RPMI7951 (cell line): ENCODE results near the gene IL1RAPL1. TPM values are rescaled to one million over a fixed set of nuclear protein-coding genes. Genes with fewer than 3 reads are reported as not detected.

Experiments used
- DNase-seq: peaks from one replicate; pipeline ENCODE4 v3.0.0-alpha.2; 2012; ENCODE audit warnings: low read depth
- total RNA-seq: library from RNA; depleted of rRNA; stranded (reverse); fragments of >200 nt; shearing (Covaris generic); gene quantifications from 2 replicates; pipeline ENCODE4 v1.2.3, GENCODE V29; 2014

The IL1RAPL1 gene
- total RNA-seq, 1 experiment from 2014 or later, result 4.6 TPM

DNA sequence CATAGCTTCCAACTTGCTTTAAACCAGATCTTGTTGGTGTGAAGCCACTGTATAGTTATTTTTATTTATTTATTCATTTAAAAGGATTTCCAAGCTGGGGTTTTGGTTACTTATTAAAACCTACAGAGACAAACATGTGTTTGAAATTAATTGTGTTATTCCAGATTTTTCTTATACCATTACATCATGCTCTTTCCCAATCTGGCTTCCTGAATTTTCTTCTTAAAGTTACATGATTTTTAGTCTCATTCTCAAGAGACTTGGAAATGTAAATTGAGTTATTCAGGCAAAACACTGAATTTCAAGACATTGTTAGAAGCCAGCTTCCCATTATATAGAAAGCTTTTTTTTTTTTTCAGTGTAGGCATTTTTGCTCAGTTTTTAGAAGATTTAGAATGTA lies 381.9 kb downstream of the IL1RAPL1 start:
- DNase-seq, result no peak

DNA sequence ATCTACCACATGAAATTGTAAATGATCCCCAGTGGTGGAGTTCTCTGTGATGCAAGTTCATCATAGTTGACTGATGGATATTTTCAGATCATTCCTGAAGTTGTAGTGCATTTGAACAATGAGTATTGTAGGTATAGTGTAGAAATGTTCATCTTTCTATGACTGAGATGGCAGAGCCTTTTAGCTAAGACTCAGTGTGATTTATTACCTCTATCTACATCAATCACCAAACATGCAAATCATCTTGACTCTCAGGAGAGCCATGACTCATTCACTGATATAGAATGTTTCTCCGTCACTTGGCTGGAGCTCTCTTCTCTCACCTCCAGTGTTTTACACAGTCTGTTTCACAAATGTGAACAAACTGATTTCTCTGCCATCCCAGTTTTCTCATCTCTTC lies 392.6 kb downstream of the IL1RAPL1 start:
- no peak for DNase-seq

DNA sequence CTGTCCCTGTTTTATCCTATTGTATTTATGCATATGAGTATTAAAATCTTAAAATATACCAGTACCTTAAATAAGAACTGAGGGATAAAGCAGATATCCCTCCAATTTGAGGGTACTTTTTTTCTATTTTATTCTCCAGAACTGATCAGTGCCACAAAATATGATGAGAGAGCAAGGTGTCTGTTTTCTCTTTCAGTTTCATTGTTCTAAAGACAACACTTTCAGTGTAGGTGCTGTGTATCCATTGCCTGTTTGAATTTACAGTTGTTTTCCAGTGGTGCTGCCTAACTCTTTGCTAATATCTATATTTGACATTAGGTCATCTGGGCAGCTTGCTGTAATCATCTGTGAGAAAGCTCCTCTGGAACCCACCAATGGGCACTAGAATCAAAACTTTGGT lies 394.7 kb downstream of the IL1RAPL1 start:
- no peak for DNase-seq

DNA sequence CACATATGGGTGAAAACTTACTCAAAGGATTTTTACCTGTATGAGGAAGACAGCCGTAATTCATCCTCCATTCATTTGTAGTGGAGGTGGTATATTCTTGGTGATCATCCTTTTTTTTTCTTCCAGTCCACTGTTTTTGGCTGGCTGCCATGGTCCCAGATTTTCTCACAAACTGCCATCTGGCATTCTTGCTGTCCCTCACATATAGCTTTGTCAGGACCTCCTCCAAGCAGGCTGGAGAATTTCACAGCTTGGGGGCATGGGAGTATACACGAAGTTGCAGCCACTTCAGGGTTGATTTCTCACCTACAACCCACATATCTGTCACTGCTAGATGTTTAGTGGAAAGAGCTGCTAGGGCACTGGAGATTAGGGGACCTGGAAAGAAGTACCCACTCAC lies 401.0 kb downstream of the IL1RAPL1 start:
- DNase-seq, result no peak

DNA sequence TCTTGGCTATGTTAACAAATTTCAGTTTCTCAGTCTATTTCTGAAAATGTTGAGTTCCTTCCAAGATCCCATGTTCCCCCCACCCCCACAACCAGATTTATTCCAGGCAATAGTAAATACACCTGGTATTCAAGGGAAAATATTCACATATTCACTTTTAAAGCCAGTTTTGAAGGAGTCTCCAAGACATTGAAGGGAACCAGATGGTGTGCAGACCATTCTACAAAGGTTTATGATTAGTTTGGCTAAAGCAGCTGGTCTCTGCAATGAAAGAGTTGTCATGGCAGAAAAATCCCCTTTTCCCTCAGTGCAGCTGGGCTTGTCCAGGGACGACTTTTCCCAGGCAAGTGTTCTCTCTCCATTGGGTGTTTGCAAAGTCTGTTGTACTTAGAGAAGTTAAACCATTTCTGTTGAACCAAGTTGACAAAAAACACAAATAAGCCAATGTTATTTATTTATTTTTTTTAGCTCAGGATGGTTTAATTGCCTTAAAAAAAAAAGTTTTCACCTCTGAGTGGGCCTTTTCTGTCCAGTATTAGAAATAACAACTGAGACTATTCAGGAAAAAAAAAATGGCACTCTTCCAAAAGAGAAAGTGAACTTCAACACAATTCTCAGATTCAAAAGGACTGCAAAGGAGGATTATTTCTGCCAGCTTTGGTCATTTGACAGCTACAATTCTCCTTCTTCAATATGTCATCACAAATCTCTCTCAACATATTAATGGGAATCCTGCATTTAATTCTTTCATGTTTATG lies 410.6 kb downstream of the IL1RAPL1 start:
- no peak for DNase-seq

DNA sequence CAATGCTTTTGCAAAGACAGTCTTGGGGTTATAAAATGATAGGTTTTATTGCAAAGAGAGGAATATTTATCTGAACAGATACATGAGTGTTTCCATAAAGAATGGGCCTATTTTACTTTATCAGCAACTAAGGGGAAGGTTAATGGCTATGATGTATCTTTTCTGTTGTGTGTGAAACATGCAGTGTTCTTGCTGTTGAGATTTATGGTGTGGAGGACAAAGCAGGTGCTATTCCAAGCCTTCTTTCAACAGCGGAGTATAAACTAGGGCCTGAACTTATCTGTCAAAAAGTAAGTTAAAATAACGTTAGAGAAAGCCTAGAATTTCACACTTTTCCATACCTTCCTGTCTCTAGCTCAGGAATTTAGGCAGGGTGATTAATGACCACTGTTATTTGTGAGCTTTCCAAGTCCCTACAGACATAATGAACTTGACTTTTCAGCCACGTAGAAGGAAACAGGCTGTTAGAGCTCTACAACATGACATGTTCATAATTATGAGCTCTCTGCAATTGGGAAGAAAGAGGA lies 411.4 kb downstream of the IL1RAPL1 start:
- no peak for DNase-seq

DNA sequence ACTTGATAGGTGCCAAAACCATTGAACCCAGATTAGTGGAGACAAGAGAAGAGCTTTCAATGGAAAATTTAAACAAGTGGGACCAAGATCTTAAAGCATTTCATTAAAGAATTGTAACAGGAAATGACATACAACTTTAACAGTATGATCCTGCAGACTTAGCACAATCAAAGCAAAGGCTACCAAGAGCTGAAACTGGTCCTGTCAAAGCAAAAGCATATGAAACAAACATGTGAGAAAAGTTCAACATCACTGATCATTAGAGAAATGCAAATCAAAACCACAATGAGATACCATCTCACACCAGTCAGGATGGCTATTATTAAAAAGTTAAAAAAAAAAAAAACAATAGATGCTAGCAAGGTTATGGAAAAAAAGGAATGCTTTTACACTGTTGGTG lies 425.6 kb downstream of the IL1RAPL1 start:
- DNase-seq, result no peak

DNA sequence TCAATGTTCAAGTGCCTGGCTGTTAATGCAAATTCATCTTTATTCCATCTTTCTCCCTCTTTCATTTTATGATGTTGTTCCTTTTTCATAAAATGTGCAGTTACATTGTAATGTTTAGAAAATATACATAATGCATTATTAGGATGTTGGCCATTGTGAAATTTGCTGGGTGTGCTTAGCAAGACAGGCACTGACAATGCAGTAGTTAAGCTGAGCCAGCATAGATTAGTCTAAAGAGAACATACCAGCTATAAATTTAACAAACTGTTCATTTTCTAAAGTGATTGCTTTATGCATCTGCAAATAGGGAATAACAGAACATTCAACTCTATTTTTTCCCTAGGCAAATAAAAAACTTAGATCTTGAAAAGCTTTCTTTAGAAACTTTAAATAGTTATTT lies 436.0 kb downstream of the IL1RAPL1 start:
- no peak for DNase-seq

DNA sequence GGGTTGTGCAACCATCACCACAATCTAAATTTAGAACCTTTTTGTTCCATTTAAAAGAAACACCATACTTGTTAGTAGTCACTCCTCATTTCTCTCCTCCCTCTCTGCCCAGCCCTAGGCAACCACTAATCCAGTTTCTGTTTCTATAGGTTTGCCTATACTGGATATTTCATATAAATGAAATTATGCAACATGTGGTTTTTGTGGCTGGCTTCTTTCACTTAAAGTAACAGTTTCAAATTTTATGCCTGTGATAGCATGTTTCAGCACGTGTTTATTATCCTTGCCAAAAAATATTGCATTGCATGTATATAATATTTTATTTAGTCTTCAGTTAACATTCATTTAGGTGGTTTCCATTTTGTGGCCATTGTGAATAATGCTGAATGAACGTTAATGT lies 437.6 kb downstream of the IL1RAPL1 start:
- DNase-seq, result no peak

DNA sequence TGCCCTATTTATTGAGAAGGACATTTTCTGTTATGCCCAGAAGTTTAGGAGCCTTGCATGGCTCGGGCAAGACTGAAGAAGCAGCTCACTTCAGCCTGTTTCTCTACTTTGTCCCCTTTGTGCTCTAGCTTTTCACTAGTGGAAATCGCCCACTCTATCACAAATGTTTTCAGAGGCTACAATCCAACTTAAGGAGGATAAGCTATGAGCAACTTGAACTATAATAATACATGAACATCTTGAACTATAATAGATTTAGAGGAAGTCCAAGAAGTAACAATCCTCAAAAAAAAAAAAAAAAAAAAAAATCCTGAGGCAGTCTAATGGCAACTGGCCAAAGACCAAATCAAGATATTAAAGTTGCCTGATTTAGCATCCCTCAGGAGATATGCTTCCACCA lies 452.3 kb downstream of the IL1RAPL1 start:
- no peak for DNase-seq

DNA sequence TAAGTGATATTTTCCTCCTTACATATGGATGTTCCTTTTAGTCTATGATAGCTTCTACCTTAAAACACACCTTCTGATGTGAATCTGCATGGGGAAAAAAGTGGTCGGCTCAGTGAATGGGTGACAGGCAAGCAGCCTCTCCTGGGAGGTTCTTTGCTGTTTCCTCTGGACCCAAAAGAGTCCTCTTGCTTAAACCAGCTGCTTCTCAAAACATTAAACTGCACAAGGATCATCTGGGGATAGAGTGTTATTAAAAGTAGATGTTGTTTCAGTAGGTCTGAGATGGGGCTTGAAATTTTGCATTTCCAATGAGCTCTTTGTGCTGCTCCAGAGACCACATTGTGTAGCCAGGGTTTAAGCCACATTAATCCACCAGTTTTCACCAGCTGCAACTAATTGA lies 452.9 kb downstream of the IL1RAPL1 start:
- no peak for DNase-seq

DNA sequence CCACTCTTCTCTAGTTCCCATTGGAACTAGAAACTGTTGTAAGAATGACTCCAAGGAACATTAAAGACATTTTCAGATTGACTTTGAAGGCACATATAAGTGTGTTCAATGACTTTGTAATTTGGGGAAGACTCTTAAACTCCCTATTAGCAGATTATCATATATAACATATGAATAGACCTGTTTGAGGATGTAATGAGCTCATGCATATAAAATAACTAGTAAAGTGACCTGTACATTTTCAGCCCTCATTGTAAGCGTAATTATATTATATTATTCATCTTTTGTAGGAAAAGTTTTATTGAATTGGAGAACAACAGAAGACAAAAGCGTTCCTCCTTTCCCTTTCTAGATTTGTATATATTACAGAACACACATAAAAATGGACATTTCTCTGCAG lies 455.1 kb downstream of the IL1RAPL1 start:
- no peak for DNase-seq

DNA sequence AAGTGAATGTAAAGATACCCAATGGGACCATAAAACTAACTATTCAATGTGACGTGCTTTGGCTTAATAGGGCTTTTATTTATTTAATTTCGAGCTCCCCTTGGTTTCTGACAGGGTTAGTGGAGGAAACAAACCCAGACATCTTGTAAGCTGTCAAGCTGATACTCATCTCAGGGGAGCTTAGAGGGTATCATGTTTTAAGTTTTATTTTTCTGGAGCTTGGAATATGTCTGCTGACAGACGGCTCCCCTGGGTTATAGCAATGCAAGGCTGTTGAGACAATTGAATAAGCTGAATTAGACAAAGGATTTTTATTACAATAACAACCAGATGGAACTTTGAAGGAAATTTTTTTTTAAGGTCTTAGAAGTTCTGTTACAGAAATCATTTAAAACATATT lies 456.5 kb downstream of the IL1RAPL1 start:
- DNase-seq, result no peak

DNA sequence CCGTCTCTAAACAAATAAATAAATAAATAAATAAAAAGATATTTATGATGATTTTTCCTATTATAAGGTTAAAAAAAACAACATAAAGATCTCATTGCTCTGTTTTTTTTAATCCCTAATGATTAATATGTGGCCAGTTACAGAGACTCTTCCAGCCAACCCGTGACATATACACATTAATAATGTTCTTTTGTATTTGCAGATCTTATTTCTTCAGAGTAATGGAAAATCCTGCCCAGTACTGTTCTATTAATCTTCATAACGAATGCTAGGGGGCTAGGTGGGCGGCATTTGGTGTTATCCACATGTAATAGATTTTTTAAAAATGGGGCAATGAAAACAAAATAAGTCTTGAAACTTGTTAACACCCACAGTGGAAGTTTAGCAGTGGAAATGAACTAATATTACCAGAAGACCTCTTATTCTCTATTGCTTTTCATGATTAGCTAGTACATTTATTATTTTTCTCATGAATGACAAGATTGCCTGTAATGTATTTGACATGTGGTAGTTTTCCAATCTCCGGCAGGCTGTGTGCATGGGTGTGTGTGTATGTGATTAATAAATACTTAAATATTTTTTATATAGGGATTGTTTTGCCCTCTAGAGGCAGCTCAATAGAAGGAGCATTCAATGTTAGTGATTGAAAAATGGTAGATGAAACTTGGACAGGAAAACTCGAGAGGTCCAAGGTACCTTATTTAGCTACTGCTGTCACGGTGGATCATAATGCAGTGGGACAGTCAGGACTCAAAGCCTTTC lies 457.4 kb downstream of the IL1RAPL1 start:
- DNase-seq, result no peak

DNA sequence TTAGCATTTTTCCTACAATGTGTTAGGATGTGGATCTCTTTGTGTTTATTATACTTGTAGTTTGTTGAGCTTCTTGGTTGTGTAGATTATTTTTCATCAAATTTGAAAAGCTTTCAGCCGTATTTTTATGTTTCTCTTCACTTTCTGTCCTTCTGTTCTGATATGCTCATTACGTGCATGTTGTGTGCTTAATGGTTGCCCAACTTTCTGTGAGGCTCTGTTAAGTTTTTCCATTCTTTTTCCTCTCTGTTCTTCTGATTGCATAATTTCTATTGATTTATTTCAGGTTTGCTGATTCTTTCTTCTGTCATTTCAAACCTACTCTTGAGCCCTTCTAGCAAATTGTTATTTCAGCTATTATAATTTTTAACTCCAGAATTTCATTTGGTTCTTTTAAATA lies 478.2 kb downstream of the IL1RAPL1 start:
- DNase-seq, result no peak

DNA sequence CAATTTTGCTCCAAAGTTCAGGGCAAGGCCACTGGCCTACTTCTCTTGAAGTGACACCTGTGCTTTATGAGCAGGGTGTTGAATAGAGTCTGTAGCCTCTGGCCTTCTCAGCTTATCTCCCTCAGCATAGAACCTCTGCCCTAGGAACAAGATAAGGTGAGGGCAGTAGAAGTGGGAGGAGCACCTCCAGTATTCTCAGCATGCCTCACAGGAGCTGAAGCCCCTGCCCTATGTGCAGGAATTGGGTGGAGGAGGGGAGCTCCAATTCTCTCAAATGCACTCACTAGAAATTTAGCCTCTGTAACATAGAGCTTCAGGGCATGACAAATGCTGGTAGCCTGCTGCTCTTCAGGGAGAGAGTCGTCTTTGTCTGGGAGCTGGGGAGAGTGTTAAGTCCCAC lies 479.3 kb downstream of the IL1RAPL1 start:
- DNase-seq, result no peak

DNA sequence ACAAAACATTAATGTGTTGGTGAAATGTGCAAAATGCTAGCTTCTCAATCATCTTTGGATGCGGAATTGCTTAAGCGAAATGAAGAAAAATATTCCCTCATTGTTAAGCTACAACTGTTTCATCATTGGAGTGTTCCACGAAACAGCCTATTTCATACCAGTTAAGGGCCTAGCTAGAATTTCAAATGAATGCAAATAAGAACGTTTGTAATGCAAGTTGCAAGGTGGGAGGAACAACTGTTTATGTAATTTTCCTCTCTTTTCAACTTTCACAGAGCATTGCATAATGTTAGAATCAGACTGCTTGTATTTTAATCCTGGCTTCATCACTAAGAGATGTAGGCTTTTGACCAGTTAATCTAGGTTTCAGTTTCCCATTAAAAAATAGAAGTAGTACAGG lies 480.1 kb downstream of the IL1RAPL1 start:
- DNase-seq, result no peak

DNA sequence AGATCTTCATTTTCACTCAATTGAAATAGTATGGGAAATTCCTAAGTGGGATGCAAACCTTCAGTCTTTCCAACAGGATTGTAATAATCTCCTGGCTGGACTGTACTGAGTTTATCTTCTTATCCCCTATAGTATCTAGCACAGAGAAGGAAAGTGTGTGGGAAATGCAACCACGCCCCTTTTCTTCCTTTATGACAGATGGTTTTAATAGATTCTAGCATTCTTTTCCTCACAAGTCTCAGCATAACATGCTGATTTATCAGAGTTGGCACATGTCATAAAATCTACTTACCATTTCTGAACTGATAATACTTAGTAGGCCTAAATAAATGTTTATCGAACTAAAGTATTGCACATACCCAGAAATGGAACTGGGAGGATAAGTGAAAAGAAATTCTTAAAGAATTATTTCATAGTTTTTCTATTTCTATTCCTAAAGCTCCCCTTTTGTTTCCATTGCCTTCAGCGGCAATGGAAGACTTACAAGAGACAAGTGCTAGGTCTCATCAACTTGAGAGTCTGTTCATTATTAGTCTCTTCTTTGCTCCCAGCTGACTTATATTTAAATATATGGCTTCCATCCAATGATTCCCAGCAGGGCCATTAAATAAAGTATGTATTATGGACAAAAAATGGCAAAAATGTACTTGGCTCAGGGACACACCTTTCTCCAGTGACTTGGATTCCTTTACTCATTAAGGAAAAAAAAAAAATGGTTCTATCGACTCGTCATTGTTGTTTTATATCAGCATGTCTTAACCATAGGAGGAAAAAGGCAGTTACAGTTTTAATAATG lies 484.5 kb downstream of the IL1RAPL1 start:
- no peak for DNase-seq

DNA sequence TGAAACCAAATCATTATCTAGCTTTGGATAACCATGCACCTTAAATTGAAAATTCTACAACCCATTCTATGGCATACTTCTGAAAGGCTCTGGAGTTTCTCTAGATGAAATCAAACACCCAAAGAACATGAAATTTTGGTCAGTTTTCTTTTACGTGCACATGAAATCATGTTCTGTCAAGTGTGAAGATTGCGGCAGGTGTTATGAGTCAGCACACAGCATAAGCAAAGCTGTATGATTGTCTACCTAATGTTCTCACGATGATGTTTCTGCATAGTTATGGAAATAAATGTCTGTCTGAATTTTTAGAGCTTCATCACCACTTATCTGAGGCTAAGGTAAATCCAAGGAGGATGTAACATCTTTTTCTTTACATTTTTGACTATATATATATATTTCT lies 495.3 kb downstream of the IL1RAPL1 start:
- DNase-seq, result no peak

DNA sequence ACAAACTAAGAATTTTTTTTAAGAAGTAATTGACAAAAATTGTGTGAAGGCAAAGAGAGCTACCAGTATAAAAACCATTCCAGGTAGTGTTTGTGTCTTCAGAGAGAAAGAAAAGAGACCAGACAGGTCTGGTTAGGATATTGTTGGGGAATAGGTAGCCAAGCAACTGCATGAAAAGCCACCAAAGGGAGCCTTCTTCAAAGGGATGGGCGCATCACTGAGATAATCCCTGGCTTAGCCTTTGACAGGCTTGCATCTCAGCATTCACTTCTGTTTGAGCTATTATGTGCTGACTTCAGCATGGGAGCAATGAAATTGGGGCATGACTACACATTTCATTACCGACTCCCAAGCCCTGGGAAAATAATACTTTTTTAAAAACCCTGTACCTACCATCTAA lies 496.6 kb downstream of the IL1RAPL1 start:
- no peak for DNase-seq

DNA sequence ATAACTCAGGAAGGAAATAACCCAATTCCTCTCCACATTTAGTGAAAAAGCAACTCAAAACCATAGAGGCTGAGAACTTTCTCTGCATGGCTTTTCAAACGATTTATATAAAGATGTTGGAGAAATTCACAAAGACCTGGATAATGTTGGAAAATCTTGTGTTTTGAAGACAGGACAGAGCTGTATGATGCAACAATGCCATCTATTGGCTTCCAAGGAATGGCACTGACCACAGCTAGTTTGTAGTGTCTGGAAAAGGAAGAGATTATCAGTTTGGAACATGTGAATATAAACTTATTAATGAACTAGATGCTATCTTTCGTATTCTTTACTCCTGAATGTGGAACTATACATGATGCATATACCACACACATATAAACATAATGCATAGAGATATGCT lies 503.6 kb downstream of the IL1RAPL1 start:
- DNase-seq, result no peak

DNA sequence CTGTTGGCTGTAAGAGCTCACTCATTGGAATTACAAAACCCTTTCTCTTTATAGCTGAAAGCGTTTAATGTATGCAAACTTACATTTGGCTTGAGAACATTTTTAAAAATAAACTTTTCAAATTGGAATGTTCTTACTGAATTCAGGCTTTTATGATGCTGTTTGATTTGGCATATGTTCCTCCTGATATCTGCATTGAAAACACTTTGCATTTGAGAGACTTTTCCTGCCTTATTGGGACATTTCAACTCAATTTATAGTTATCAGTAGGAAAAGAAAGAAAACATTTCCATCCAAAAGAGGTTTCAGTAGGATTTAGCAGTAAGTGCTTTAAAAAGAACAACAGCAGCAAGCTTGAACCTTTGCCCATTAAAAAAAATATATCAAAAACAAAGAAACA lies 520.0 kb downstream of the IL1RAPL1 start:
- DNase-seq, result no peak
